ENCODE data around the gene RARG. TPM values are rescaled to one million over a fixed set of nuclear protein-coding genes. Genes with fewer than 3 reads are reported as not detected.
"Not testable (repeated sequence)": the region's sequence is repeated elsewhere in the genome, so short reads cannot be mapped to it uniquely, and the experiment has no call there.

The RARG gene
- total RNA-seq, 2 donors from 2014 or later, result 57.6 to 57.8 TPM

DNA sequence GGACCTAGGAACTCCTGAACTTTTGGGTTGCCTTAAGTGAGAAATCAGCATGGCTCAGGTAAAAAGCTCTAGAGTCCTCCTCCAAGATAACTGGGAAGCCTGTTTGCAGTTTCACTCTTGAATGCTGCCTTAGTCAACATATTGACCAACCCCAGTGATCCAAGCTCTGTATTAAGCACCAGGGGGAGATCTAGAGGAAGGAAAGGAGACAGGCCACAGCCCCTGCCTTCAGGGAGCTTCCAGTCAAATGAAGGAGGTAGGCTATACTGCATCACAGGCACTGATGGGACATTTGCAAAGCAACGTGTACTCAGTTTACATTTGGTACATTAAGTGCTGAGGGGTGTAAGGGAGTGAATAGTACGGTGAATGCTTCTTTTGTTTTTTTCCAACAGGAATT, 50.1 kb downstream of the RARG start:
- Mint-ChIP-seq H3K36me3 (ENCODE audit: low read depth) (peaks cover 7% of the 10 kb centered on the region), H3K27me3 (no peaks in the 10 kb centered on the region), H3K4me1 (peaks cover 44% of the 10 kb centered on the region), H3K4me3 (peak overlapping the region; percentile 96), H3K27ac (peak overlapping the region; percentile 95)
- DNase-seq (no peak), ATAC-seq (no peak)
- H3K9me3 ChIP-seq (ENCODE audit: control insufficient read depth, low read length, poor library complexity, severe bottlenecking), result no peaks in the 10 kb centered on the region

DNA sequence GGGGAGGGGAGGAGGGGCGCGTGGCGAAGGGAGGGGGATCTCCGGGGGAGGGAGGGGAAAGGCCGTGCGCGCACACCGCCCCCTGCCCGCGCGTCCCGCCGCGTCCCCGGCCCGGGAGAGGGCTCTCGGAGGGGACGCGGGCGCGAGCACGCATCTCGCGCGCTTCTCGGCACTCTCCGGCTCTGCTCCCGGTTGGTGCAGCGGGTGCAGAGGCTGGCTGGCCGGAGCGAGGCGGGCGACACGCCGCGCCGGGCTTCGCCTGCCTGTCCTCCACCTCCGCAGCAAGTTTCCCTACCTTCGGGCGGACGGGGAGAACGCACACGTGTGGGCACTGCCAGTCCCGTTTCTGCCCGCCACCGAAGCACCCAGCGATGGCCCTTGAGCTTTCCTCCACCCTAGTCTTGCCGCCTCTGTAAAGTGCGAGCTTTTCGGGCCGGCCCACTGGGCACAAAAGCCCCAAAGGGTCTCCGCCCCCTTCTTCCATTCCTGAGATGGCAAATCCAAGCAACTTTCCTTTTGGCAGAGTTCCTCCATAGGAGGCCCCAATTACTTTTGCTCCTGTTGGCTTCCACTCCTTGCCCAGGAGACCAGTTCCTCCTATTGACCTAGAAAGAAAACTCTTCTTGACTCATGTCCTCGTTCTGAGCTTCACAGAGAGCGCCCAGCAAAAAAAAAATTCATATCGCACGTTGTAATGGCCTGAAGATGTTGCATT, 50.9 kb downstream of the RARG start:
- DNase-seq (peak; percentile 59 to 74 (median 73)), ATAC-seq (peak; percentile 55)
- Mint-ChIP-seq H3K27me3 (no peaks in the 10 kb centered on the region), H3K4me3 (peak overlapping the region; percentile 96), H3K36me3 (ENCODE audit: low read depth) (peaks cover 7% of the 10 kb centered on the region), H3K4me1 (peaks cover 44% of the 10 kb centered on the region), H3K27ac (peak overlapping the region; percentile 95)
- H3K9me3 ChIP-seq (ENCODE audit: control insufficient read depth, low read length, poor library complexity, severe bottlenecking), result no peaks in the 10 kb centered on the region

DNA sequence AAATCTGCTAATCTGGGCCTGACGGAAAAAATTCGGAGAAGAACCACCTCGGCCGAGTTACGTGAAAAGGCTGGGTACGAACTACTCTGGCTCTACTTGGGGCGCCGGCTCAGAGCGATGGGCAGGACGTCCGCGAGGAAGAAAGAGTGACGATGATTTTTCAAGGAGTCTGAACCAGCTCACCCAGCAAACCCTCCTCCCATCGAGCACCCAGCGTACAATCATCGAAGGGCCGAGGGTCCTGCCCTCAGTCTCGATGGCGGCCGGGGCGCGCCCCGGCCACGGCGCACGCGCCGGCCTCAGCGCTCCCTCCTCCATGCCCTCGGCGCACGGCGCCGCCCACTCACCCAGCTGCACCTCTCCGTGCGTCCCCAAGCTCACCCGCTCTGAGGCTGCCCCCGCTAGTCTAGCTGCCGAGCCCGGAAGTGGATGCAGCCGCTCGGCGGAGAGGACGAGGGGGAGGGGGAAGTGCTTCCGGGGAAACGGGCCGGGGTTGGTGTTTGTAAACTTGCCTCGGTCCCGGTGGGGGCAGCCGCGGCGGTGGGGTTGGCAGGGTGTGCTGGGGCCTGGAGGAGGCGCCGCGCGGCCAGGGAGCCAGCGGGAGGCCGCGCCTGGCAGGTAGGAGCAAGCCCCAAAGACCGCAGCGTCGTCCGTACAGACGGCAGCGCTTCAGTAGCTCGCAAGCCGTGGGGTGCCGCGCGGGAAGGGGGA, 51.6 kb downstream of the RARG start, which contains the start of the genes CSAD and ZNF740:
Gene CSAD (minus strand): TSS at position 706 of the 711 bp plus-strand sequence. CDS start 7,455 bp downstream, outside the sequence.
Gene ZNF740 (plus strand): TSS at position 503 of the 711 bp plus-strand sequence. CDS start 1,262 bp downstream, outside the sequence.
- DNase-seq (peak; percentile 93 to 97 (median 97)), ATAC-seq (peak; percentile 96)
- Mint-ChIP-seq H3K27ac (peak within 1 kb of the TSS; percentile 95), H3K36me3 (ENCODE audit: low read depth) (peaks cover 4% of the 10 kb centered on the region), H3K27me3 (no peaks in the 10 kb centered on the region), H3K4me1 (peaks cover 44% of the 10 kb centered on the region), H3K4me3 (peak within 1 kb of the TSS; percentile 96)
- no peaks in the 10 kb centered on the region for H3K9me3 ChIP-seq (ENCODE audit: control insufficient read depth, low read length, poor library complexity, severe bottlenecking)

DNA sequence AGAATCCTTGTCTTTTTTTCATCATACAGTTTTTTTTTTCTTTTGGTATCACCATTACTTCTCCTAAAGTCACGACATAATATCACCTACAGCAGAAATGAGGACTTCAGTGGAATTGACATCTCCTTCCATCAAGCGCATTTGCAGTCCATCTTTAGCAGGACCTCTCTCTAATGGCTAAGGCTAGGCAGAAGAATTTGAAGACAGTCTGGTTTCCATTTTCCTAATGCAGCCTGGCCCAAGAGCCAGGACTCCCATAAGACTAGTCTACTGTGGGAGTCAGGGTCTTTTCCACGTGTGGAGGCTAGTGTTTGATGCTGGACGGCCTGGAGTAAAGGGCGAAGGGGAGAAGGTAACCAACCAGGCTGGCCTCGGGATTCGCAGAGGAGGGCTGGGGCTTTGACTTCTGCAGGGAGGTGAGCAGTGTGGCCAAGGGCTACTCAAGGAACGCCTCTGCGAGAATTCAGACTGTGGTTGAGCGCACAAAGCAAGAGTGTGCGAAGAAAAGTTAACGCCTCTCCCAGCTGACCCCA, 52.3 kb downstream of the RARG start:
- H3K9me3 ChIP-seq (ENCODE audit: control insufficient read depth, low read length, poor library complexity, severe bottlenecking), result no peaks in the 10 kb centered on the region
- Mint-ChIP-seq H3K36me3 (ENCODE audit: low read depth) (peaks cover 4% of the 10 kb centered on the region), H3K4me3 (peak overlapping the region; percentile 96), H3K27ac (peak overlapping the region; percentile 95), H3K27me3 (no peaks in the 10 kb centered on the region), H3K4me1 (peaks cover 45% of the 10 kb centered on the region)
- ATAC-seq (peak; percentile 1), DNase-seq (no peak)

DNA sequence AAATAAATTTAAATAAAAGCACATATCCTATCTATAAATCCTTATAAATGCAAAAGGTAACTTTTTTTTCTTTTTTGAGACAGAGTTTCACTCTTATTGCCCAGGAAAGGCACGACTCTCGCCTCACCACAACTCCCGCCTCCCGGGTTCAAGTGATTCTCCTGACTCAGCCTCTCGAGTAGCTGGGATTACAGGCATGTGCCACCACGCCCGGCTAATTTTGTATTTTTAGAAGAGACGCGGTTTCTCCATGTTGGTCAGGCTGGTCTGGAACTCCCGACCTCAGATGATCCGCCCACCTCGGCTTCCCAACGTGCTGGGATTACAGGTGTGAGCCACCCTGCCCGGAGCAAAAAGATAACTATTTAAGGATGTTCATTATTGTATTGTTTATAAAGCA, 53.2 kb downstream of the RARG start:
- H3K4me3 Mint-ChIP-seq, result peak overlapping the region; percentile 65
- not testable (repeated sequence) for H3K9me3 ChIP-seq (ENCODE audit: control insufficient read depth, low read length, poor library complexity, severe bottlenecking); ATAC-seq; DNase-seq; H3K36me3 Mint-ChIP-seq (ENCODE audit: low read depth); H3K27me3 Mint-ChIP-seq
- H3K27ac Mint-ChIP-seq, result peak overlapping the region; percentile 95
- peaks cover 40% of the 10 kb centered on the region for H3K4me1 Mint-ChIP-seq

DNA sequence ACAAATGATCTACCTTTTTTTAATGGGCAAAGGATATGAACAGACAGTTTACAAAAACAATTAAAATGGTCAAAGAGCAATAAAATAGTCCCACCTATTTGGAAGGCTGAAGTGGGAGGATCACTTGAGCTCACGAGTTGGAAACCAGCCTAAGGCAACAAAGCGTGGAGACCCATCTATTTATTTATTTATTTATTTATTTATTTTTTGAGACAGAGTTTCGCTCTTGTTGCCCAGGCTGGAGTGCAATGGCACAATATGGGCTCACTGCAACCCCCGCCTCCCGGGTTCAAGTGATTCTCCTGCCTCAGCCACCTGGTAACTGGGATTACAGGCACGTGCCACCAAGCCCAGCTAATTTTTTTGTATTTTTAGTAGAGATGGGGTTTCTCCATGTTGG, 54.6 kb downstream of the RARG start:
- H3K27me3 Mint-ChIP-seq; H3K9me3 ChIP-seq (ENCODE audit: control insufficient read depth, low read length, poor library complexity, severe bottlenecking); H3K36me3 Mint-ChIP-seq (ENCODE audit: low read depth); H3K27ac Mint-ChIP-seq; H3K4me3 Mint-ChIP-seq; DNase-seq; ATAC-seq: not testable (repeated sequence)
- peaks cover 32% of the 10 kb centered on the region for H3K4me1 Mint-ChIP-seq

DNA sequence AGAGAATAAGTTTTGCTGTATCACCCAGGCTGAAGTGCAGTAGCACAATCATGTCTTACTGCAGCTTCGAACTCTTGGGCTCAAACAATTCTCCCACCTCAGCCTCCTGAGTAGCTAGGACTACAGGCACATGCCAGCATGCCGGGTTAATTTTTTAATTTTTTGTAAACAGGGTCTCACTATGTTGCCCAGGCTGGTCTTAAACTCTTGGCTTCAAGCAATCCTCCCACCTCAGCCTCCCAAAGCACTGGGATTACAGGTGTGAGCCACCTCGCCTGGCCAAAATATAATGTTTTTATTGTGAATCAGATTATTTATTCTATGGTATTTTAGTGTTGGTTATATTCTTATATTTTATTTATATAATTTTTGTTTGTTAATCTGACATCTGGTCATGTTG, 55.3 kb downstream of the RARG start:
- H3K27me3 Mint-ChIP-seq, result no peaks in the 10 kb centered on the region
- ATAC-seq (no peak), DNase-seq (no peak)
- no peak overlapping the region for H3K4me3 Mint-ChIP-seq
- no peak overlapping the region for H3K27ac Mint-ChIP-seq
- H3K4me1 Mint-ChIP-seq, result peaks cover 25% of the 10 kb centered on the region
- no peaks in the 10 kb centered on the region for H3K9me3 ChIP-seq (ENCODE audit: control insufficient read depth, low read length, poor library complexity, severe bottlenecking)
- H3K36me3 Mint-ChIP-seq (ENCODE audit: low read depth), result peaks cover 2% of the 10 kb centered on the region

DNA sequence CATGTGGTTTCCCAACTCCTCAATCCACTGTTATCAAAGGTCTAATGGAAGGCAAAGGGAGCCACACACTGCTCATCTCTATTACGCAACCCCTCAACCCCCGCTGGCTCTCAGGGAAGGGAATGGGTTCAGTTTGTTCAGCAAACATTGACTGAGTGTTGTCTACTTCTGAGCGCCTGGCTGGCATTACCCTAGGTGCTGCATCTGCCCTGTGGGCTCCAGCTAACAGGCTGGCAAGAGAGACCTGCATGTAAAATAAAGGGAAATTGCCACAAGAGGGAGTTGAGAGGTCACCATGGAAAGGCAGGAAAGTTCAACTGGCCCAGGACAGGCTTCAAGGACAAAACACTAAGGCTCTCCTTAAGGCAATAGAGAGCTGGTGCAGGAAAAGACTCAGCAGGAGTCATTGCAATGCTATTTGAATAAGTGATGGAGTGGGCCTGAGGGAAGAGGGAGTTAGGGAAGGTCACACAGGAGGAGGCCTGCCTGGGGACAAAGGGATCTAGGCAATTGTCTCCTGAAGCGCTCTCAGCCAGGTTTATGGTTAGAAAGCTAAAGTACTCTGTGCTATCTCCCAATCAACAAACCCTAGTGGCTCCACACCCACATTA, 57.0 kb downstream of the RARG start:
- H3K9me3 ChIP-seq (ENCODE audit: control insufficient read depth, low read length, poor library complexity, severe bottlenecking), result no peaks in the 10 kb centered on the region
- ATAC-seq (no peak), DNase-seq (no peak)
- peaks cover 14% of the 10 kb centered on the region for H3K4me1 Mint-ChIP-seq
- no peaks in the 10 kb centered on the region for H3K27me3 Mint-ChIP-seq
- no peak overlapping the region for H3K4me3 Mint-ChIP-seq
- H3K27ac Mint-ChIP-seq, result peak overlapping the region; percentile 8
- H3K36me3 Mint-ChIP-seq (ENCODE audit: low read depth), result peaks cover 7% of the 10 kb centered on the region

DNA sequence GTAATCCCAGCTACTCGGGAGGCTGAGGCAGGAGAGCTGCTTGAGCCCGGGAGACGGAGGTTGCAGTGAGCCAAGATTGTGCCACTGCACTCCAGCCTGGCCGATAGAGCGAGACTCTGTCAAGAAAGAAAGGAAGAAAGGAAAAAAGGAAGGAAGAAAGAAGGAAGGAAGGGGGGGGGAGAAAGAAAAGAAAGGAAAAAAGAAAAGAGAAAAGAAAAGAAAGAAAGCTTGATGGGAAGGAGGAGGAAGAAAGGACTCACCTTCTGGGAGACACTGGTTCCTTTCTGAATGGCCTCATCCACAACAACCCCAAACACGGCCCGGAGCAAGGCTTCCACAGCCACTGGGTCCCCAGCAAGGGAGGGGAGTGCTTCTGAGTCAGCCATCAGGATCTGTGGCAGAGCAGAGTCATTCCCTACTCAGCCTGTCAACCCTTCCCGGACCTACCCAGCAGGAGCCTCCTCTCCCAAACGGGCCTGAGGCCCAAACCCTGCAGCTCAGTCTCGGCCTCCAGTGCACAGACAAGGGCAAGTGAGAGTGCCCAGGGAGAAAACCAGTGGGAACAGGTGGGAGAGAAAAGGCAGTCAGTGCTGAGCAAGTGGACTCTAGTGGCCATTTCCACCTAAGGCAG, 58.8 kb downstream of the RARG start:
- H3K9me3 ChIP-seq (ENCODE audit: control insufficient read depth, low read length, poor library complexity, severe bottlenecking), result no peaks in the 10 kb centered on the region
- Mint-ChIP-seq H3K27ac (no peak overlapping the region), H3K4me1 (peaks cover 5% of the 10 kb centered on the region), H3K4me3 (no peak overlapping the region), H3K36me3 (ENCODE audit: low read depth) (peaks cover 7% of the 10 kb centered on the region), H3K27me3 (no peaks in the 10 kb centered on the region)
- DNase-seq (no peak), ATAC-seq (no peak)

DNA sequence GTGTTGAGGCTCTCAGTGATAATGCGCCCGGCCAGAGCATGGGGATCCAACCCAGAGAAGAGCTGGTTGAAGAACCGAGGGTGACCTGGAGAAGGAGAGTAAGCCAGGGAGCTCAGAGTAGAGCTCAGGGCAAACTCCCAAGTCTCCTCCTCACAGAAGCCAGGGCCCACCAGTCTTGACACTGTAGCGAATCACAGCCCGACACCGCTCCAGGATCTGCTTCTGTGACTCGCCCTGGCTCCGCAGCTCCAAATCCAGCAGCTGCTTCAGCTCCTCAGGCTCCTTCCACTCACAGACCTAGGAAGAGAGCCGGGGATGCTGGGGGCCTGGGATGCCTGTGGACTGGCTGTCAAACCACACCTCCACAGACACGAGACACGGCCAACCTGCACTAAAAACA, 59.7 kb downstream of the RARG start:
- Mint-ChIP-seq H3K4me3 (no peak overlapping the region), H3K4me1 (peaks cover 5% of the 10 kb centered on the region), H3K27ac (peak overlapping the region; percentile 74), H3K36me3 (ENCODE audit: low read depth) (peaks cover 7% of the 10 kb centered on the region), H3K27me3 (no peaks in the 10 kb centered on the region)
- DNase-seq, result no peak
- no peaks in the 10 kb centered on the region for H3K9me3 ChIP-seq (ENCODE audit: control insufficient read depth, low read length, poor library complexity, severe bottlenecking)
- ATAC-seq, result no peak

DNA sequence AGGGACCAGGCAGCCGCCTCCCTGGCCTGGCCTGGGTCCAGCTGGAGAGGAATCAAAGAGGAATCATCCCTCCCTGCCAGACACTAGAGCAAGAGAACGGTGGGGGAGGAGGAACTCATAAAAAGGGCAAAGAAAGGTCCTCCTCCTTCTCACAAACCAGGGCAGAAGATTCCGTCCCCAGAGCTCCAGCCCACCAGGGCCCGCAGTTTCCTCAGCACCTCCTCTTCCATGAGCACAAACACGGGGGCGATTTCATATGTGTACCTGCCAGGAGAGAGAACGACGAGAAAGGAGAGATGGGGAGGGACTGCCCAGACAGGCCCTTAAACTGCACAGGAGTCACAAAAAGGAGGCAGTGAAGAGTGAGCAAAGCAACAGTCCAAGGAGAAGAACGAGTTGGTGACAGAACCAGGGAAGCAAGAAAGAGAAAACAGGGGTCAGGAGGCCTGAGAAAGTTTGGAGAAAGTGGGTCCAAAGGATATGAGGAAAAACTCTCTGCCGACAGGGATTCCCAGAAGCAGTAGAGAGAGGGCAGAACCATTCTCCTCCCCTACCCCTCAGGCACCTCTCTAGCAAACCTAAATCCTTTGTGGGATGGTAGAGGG, 60.2 kb downstream of the RARG start:
- Mint-ChIP-seq H3K4me3 (no peak overlapping the region), H3K36me3 (ENCODE audit: low read depth) (peaks cover 7% of the 10 kb centered on the region), H3K4me1 (peaks cover 5% of the 10 kb centered on the region), H3K27me3 (no peaks in the 10 kb centered on the region), H3K27ac (peak overlapping the region; percentile 74)
- DNase-seq (no peak), ATAC-seq (no peak)
- H3K9me3 ChIP-seq (ENCODE audit: control insufficient read depth, low read length, poor library complexity, severe bottlenecking), result no peaks in the 10 kb centered on the region

DNA sequence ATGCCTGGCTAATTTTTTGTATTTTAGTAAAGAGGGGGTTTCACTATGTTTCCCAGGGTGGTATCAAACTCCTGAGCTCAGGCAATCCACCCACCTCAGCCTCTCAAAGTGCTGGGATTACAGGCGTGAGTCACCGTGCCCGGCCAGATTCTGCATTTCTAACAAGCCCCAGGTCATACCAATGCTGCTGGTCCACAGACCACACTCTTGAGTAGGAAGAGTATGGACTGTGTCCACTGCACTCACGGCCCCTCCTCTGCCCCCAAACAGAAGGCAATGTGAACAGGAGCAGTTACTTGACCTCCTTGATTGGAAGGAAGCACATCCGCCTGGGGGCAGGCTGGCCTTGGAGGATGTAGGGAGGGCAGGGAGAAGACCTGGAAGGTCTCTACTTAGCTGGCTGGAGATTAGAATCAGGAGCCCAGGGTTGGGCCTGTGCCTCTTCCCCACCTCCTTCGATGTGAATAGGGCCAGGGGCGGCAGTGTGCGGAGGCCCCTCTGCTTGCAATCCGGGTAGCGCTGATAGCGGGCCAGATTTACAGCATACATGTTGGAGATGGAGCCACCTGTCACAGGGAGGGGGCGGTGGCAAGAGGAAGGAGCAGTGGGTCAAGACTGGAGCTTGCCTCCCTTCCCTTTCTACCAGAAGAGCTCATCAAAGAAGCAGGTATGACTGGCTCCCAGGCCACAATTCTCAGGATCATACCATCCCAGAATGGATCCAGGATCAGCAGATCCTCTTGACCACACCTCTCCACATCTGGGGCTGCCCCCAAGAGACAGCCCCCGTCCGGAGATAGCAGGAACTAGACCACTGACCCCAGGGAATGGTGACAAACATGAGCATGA, 60.9 kb downstream of the RARG start:
- Mint-ChIP-seq H3K4me1 (peaks cover 5% of the 10 kb centered on the region), H3K27me3 (no peaks in the 10 kb centered on the region), H3K27ac (peak overlapping the region; percentile 74), H3K4me3 (no peak overlapping the region), H3K36me3 (ENCODE audit: low read depth) (peaks cover 7% of the 10 kb centered on the region)
- DNase-seq (no peak), ATAC-seq (no peak)
- H3K9me3 ChIP-seq (ENCODE audit: control insufficient read depth, low read length, poor library complexity, severe bottlenecking), result no peaks in the 10 kb centered on the region

Measured in T-helper 17 cell (primary cell).